GM10248 (cell line): ENCODE measurements around the gene CDCA3.

ENCODE experiments used
- CTCF ChIA-PET: fragments of 300-600 bp; sonication (Branson Sonifier 250); formaldehyde crosslinking; extraction: SDS; loops from one replicate; lab custom pipeline; 2021; ENCODE audit warnings: antibody characterized with exemption; lab: Yijun Ruan, JAX
- POLR2A ChIA-PET: fragments of 350-650 bp; sonication (Branson Sonifier 250); formaldehyde crosslinking; extraction: SDS; loops from one replicate; lab custom pipeline; 2020; ENCODE audit warnings: antibody characterized with exemption; lab: Yijun Ruan, JAX
- DNase-seq: peaks from one replicate; pipeline ENCODE4 v3.0.0; 2012; ENCODE audit errors: extremely low spot score
- CTCF ChIP-seq: IDR thresholded peaks from 2 replicates; pipeline ENCODE4 v1.5.1; 2012; ENCODE audit warnings: mild to moderate bottlenecking, low read depth; ENCODE audit errors: extremely low read depth, missing control alignments, control extremely low read depth

The CDCA3 gene

GRCh38 chr12:6819106-6820030 is 31.7 kb downstream of the CDCA3 start:
- POLR2A ChIA-PET = no interaction called here
- CTCF ChIA-PET = interaction anchor here (1.8 to 7.6 kb wide), 2 partner anchors 10 to 22 kb away, joined by 4 to 41 read pairs; partner anchors contain the start of gene GNB3
- TF ChIP-seq CTCF = no peak
- DNase-seq = no peak

GRCh38 chr12:6818645-6819044 is 32.4 kb downstream of the CDCA3 start:
- ChIA-PET CTCF (interaction anchor here (0.7 kb wide), 1 partner anchor 16 kb away, joined by 4 read pairs; no protein-coding TSS in a partner anchor), POLR2A (no interaction called here)
- no peak for DNase-seq
- no peak for TF ChIP-seq CTCF

GRCh38 chr12:6818222-6818621 is 32.9 kb downstream of the CDCA3 start:
- TF ChIP-seq CTCF = no peak
- CTCF ChIA-PET = interaction anchor here (0.7 kb wide), 1 partner anchor 16 kb away, joined by 4 read pairs; no protein-coding TSS in a partner anchor
- POLR2A ChIA-PET = no interaction called here
- DNase-seq = no peak

GRCh38 chr12:6817662-6818157 is 33.4 kb downstream of the CDCA3 start:
- no peak for TF ChIP-seq CTCF
- DNase-seq = no peak
- CTCF ChIA-PET = interaction anchor here (0.7 to 2.5 kb wide), 3 partner anchors 16 to 19 kb away, joined by 4 to 7 read pairs (median 5); no protein-coding TSS in a partner anchor
- POLR2A ChIA-PET = no interaction called here

- no peak for DNase-seq
- TF ChIP-seq CTCF = no peak
- CTCF ChIA-PET = interaction anchor here (1.0 to 2.5 kb wide), 4 partner anchors 8 to 63 kb away, joined by 4 to 7 read pairs (median 5); no protein-coding TSS in a partner anchor
- POLR2A ChIA-PET = no interaction called here
Measured at GRCh38 chr12:6817098-6817497, 34.0 kb downstream of the CDCA3 start.

GRCh38 chr12:6816598-6816997 is 34.5 kb downstream of the CDCA3 start:
- TF ChIP-seq CTCF = no peak
- ChIA-PET POLR2A (no interaction called here), CTCF (interaction anchor here (1.0 to 2.5 kb wide), 4 partner anchors 9 to 63 kb away, joined by 4 to 7 read pairs (median 5); no protein-coding TSS in a partner anchor)
- DNase-seq = no peak
